Nephron progenitor cell (in vitro differentiated cells): ENCODE data around the gene PPIP5K2.

Source experiments
- DNase-seq: peaks from one replicate; pipeline ENCODE4 v3.0.0; 2021
- H3K27ac Mint-ChIP-seq: 2 replicates; pipeline ENCODE4 v1.8.0; 2021; ENCODE audit warnings: mild to moderate bottlenecking, moderate library complexity, mixed read lengths
- H3K27me3 Mint-ChIP-seq: 2 replicates; pipeline ENCODE4 v1.8.0; 2021; ENCODE audit warnings: mild to moderate bottlenecking, low read depth, mixed read lengths; ENCODE audit not compliant: poor library complexity
- H3K36me3 Mint-ChIP-seq: 2 replicates; pipeline ENCODE4 v1.8.0; 2021; ENCODE audit warnings: low read depth, mixed read lengths
- H3K4me1 Mint-ChIP-seq: 2 replicates; pipeline ENCODE4 v1.8.0; 2021; ENCODE audit warnings: mixed read lengths
- H3K4me3 Mint-ChIP-seq: 2 replicates; pipeline ENCODE4 v1.8.0; 2021; ENCODE audit warnings: mild to moderate bottlenecking, moderate library complexity, mixed read lengths
- H3K9me3 Mint-ChIP-seq: 2 replicates; pipeline ENCODE4 v1.8.0; 2021; ENCODE audit warnings: mild to moderate bottlenecking, moderate library complexity, mixed read lengths
- CTCF ChIP-seq: fragments of 200-600 bp; sonication (generic); IDR thresholded peaks from 2 replicates; pipeline ENCODE4 v1.5.0; 2021; ENCODE audit warnings: antibody characterized with exemption

PPIP5K2 gene

GRCh38 chr5:103114440-103114839 is 5.7 kb upstream of the PPIP5K2 start:
- H3K9me3 Mint-ChIP-seq, result peaks cover 7% of the 10 kb centered on the region
- TF ChIP-seq CTCF, result no peak
- no peak for DNase-seq
- no peak overlapping the region for H3K4me3 Mint-ChIP-seq
- no peak overlapping the region for H3K27ac Mint-ChIP-seq
- no peaks in the 10 kb centered on the region for H3K27me3 Mint-ChIP-seq
- H3K4me1 Mint-ChIP-seq, result peaks cover 12% of the 10 kb centered on the region
- no peaks in the 10 kb centered on the region for H3K36me3 Mint-ChIP-seq

- no peaks in the 10 kb centered on the region for H3K9me3 Mint-ChIP-seq
- DNase-seq, result no peak
- no peak overlapping the region for H3K27ac Mint-ChIP-seq
- H3K27me3 Mint-ChIP-seq, result no peaks in the 10 kb centered on the region
- H3K4me1 Mint-ChIP-seq, result peaks cover 30% of the 10 kb centered on the region
- TF ChIP-seq CTCF, result no peak
- no peak overlapping the region for H3K4me3 Mint-ChIP-seq
- peaks cover 6% of the 10 kb centered on the region for H3K36me3 Mint-ChIP-seq
These were observed 2.6 kb upstream of the PPIP5K2 start for GRCh38 chr5:103117471-103117991.

GRCh38 chr5:103119070-103119764 is 884 bp upstream of the PPIP5K2 start:
- peaks cover 19% of the 10 kb centered on the region for H3K36me3 Mint-ChIP-seq
- peak overlapping the region; percentile 98 for H3K4me3 Mint-ChIP-seq
- H3K27me3 Mint-ChIP-seq, result no peaks in the 10 kb centered on the region
- H3K4me1 Mint-ChIP-seq, result peaks cover 34% of the 10 kb centered on the region
- TF ChIP-seq CTCF, result no peak
- no peak for DNase-seq
- H3K27ac Mint-ChIP-seq, result peak overlapping the region; percentile 100
- H3K9me3 Mint-ChIP-seq, result no peaks in the 10 kb centered on the region

GRCh38 chr5:103120607-103121200 is 603 bp downstream of the PPIP5K2 start:
- TF ChIP-seq CTCF, result no peak
- Mint-ChIP-seq H3K27me3 (no peaks in the 10 kb centered on the region), H3K9me3 (no peaks in the 10 kb centered on the region), H3K4me3 (peak overlapping the region; percentile 98), H3K4me1 (peaks cover 34% of the 10 kb centered on the region), H3K27ac (peak overlapping the region; percentile 100), H3K36me3 (peaks cover 27% of the 10 kb centered on the region)
- DNase-seq, result peak; percentile 10

GRCh38 chr5:103122242-103122641 is 2.1 kb downstream of the PPIP5K2 start:
- H3K4me1 Mint-ChIP-seq, result peaks cover 34% of the 10 kb centered on the region
- H3K27ac Mint-ChIP-seq, result no peak overlapping the region
- no peaks in the 10 kb centered on the region for H3K9me3 Mint-ChIP-seq
- no peak for TF ChIP-seq CTCF
- no peaks in the 10 kb centered on the region for H3K27me3 Mint-ChIP-seq
- peaks cover 27% of the 10 kb centered on the region for H3K36me3 Mint-ChIP-seq
- DNase-seq, result no peak
- H3K4me3 Mint-ChIP-seq, result peak overlapping the region; percentile 98
